ENCODE data around the gene BEND6. TPM values are rescaled to one million over a fixed set of nuclear protein-coding genes. Genes with fewer than 3 reads are reported as not detected.

Gene BEND6
- total RNA-seq, 4 donors from 2014 or later, result 0.54 to 4.5 (median 3.6) TPM; not detected in 1

- no peak for ATAC-seq
- H3K4me1 ChIP-seq, result no peaks in the 10 kb centered on the region
- H3K36me3 ChIP-seq, result peaks cover 0 to 18% of the 10 kb centered on the region in 2 donors
- no peak overlapping the region for H3K4me3 ChIP-seq
- no peak for TF ChIP-seq POLR2AphosphoS5 (IDR thresholded peaks at IDR 0.05)
- TF ChIP-seq POLR2A (IDR thresholded peaks at IDR 0.05), result no peak
- no peak for TF ChIP-seq EP300 (IDR thresholded peaks at IDR 0.05)
- no peak for TF ChIP-seq CTCF (IDR thresholded peaks at IDR 0.05)
- H3K27ac ChIP-seq, result no peak overlapping the region
- H3K9me3 ChIP-seq, result no peaks in the 10 kb centered on the region
- WGBS, 2 donors (ENCODE audit: low coverage in 1 of 2), result 93 to 100% methylated on average over 1 to 3 of the region's 3 CpGs
- no peaks in the 10 kb centered on the region for H3K27me3 ChIP-seq
Observed at GRCh38 chr6:57072108-57072507, 117.2 kb downstream of the BEND6 start.

GRCh38 chr6:57074383-57074782 is 119.5 kb downstream of the BEND6 start:
- H3K27me3 ChIP-seq, result no peaks in the 10 kb centered on the region
- no peaks in the 10 kb centered on the region for H3K9me3 ChIP-seq
- H3K27ac ChIP-seq, result no peak overlapping the region
- H3K36me3 ChIP-seq, result peaks cover 0 to 15% of the 10 kb centered on the region in 2 donors
- no peak for TF ChIP-seq POLR2A (IDR thresholded peaks at IDR 0.05)
- TF ChIP-seq EP300 (IDR thresholded peaks at IDR 0.05), result no peak
- no peak for TF ChIP-seq POLR2AphosphoS5 (IDR thresholded peaks at IDR 0.05)
- TF ChIP-seq CTCF (IDR thresholded peaks at IDR 0.05), result no peak
- 91% methylated on average over 8 of the region's 8 CpGs; no CpG with 5 or more reads in 1 of the 2 donors for WGBS, 2 donors (ENCODE audit: low coverage in 1 of 2)
- no peak for ATAC-seq
- no peaks in the 10 kb centered on the region for H3K4me1 ChIP-seq
- no peak overlapping the region for H3K4me3 ChIP-seq

GRCh38 chr6:57075092-57075491 is 120.2 kb downstream of the BEND6 start:
- Histone ChIP-seq H3K27ac (no peak overlapping the region), H3K36me3 (peaks cover 0 to 14% of the 10 kb centered on the region in 2 donors), H3K4me3 (no peak overlapping the region), H3K27me3 (no peaks in the 10 kb centered on the region), H3K9me3 (no peaks in the 10 kb centered on the region), H3K4me1 (no peaks in the 10 kb centered on the region)
- TF ChIP-seq POLR2AphosphoS5 (IDR thresholded peaks at IDR 0.05) (no peak), EP300 (IDR thresholded peaks at IDR 0.05) (no peak), CTCF (IDR thresholded peaks at IDR 0.05) (no peak), POLR2A (IDR thresholded peaks at IDR 0.05) (no peak)
- no peak for ATAC-seq

Small RNA genes within 50 kb of the gene (small RNA-seq; reads per million reads assigned to genes)
- 0 reads per million in 4 donors for gene FTH1P15
- 0 reads per million in 4 donors for gene RNU6-626P

Other genes starting within 250 kb of the BEND6 start
- 10 to 100 TPM in 2 of 4 donors, 1 to 10 TPM in 2; 6.6 to 27.9 (median 10.2) TPM for gene KIAA1586, start 91.6 kb downstream of the BEND6 start, total RNA-seq
- 10 to 100 TPM; 28.7 to 66.5 (median 39.8) TPM for gene ZNF451, start 135.1 kb downstream of the BEND6 start, total RNA-seq
- 10 to 100 TPM; 40.8 to 50.6 (median 46.3) TPM for gene BAG2, start 217.2 kb downstream of the BEND6 start, total RNA-seq